Tongue (tissue), 3 donors: ENCODE data around the gene SIGLEC6. TPM values are rescaled to one million over a fixed set of nuclear protein-coding genes. Genes with fewer than 3 reads are reported as not detected.

Experiments used
- DNase-seq: peaks from one replicate; pipeline ENCODE4 v3.0.0-alpha.2; 2015
- small RNA-seq: library from RNA; depleted of rRNA; stranded (forward); fragments of <200 nt; gene quantifications from one replicate; pipeline ENCODE3, GENCODE V24; 2014; ENCODE audit warnings: low replicate concordance
- total RNA-seq: library from RNA; depleted of rRNA; stranded (reverse); fragments of >200 nt; gene quantifications from one replicate; pipeline ENCODE4 v1.2.3, GENCODE V29; 2014

Gene SIGLEC6
- total RNA-seq, 1 donor from 2014 or later, result not detected

DNA sequence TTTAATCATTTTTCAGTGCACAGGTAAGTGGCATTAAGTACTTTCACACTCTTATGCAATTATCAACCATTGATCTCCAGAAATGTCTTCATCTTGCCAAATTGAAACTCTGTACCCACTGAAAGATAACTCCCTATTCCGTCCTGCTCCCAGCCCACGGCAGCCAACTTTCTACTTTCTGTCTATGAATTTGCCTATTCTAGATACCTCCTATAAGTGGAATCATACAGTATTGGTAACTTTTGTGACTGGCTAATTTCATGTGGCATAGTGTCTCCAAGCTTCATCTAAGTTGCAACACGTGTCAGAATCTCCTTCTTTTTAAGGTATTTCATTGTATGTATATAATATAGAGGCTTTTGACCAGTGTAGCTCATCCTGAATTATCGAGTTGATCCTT lies 58.9 kb downstream of the SIGLEC6 start:
- DNase-seq, result no peak

DNA sequence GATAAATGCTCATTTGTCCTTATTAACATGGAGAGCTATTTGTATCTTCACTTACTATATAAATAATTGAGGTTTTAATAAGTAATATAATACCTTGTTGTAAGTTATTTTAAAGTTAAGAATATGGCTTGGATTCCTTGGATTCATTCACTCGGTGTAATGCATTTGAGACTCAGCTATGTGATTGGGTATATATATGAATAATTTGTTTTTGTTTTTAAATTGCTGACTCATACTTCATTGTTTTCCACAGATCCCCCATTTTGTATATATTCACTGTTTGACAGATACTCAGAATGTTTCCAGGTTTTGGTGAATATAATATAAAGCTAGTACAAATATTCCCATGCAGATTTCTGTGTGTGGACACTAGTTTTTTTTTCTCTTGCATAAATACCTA lies 59.9 kb downstream of the SIGLEC6 start:
- DNase-seq, result no peak

GRCh38 chr19:51470966-51471365 lies 60.5 kb downstream of the SIGLEC6 start:
- no peak for DNase-seq

DNA sequence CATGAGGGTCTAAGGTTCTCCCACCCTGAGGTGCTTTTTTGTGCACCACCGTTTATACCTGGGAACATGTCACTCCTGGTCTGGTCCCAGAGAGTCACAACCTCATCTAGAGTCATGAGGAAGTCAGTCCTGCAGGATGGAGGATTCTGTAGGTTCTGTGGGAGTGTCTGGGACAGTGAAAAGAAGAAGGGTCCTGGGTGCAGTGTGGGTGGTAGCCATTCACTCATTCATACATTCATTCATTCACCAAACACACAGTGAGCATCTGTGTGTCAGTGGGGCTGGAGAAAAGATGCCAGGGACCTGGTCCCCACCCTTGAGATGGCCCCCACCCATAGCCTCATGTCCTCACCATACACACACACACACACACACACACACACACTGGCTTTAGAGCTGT lies 61.8 kb downstream of the SIGLEC6 start:
- no peak for DNase-seq

DNA sequence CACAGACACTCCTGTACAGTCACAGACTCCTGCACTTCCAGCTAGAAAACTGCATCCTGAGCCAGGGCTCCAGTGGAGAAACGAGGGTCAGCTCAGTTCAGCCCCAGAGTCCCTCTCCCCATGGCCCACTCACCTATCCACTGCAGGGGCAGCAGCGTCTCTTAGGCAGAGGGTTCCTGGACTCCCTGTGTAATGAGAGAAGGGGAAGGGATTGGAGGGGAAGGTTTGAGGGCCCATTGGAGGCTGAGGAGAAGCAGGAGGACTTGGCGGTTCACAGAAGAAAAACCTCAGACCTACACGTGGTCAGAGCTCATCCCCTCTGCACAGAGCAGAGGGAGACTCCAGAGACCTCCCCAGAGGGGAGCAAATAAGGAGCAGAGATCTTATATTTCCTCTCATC lies 62.3 kb downstream of the SIGLEC6 start:
- DNase-seq, result no peak

DNA sequence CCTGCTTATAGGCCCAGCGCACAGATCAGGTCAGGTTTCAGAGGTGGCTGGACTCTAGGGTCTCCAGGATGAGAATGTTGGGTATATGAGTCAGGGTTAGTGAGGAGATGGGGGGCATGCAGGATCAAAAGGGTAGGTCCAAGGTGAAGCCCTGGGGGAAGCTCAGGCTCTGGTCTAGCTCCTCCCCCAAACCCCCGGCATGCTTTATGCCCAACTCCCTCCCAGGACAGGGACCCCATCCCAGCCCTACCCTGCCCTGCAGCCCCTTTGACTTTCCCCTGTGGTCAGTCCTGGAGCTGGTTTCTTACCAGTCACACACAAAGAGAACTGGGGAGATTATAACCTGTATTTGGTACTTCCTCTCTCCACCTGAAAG lies 62.9 kb downstream of the SIGLEC6 start:
- DNase-seq, result no peak

DNA sequence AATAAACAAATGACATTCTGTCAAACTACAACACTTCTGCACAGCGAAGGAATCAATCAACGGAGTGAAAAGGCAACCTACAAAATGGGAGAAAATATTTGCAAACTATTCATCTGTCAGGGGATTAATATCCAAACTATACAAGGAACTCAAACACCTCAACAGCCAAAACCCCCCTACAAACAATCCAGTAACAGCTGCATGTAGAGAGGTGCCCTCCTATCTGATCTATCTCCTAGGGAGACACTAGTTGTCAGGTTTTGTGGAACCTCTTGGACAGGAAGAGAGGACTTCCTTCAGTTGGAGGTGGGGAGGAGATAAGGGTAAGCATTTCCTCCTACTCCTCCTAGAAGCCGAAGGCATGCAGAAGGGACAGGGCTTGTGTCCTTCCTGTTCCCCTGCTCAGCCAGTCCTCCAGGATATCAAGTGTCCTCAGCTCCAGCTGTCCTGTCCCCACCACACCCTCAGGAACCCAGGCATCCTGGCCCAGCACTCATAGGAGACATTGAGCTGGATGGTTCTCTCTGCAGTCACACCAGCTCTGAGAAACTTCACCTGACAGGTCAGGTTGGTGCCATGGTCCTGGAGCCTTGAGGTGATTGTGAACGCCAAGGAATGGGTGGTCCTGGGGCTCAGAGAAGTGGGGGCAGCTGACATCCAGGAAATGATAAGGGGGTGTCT lies 63.5 kb downstream of the SIGLEC6 start:
- DNase-seq, result no peak

Small RNAs within 50 kb of the gene (small RNA-seq; reads per million reads assigned to genes)
- not detected for gene AC020914.3

Other genes starting within 250 kb of the SIGLEC6 start
- gene IGLON5, start 220.0 kb downstream of the SIGLEC6 start, total RNA-seq, result 0.10 TPM
- 2.5 TPM for gene VSIG10L, start 189.5 kb downstream of the SIGLEC6 start, total RNA-seq
- gene ETFB, start 165.3 kb downstream of the SIGLEC6 start, total RNA-seq, result 71.3 TPM
- not detected for gene CLDND2, start 162.7 kb downstream of the SIGLEC6 start, total RNA-seq
- gene NKG7, start 159.0 kb downstream of the SIGLEC6 start, total RNA-seq, result 2.3 TPM
- gene LIM2, start 143.7 kb downstream of the SIGLEC6 start, total RNA-seq, result not detected
- not detected for gene C19orf84, start 141.1 kb downstream of the SIGLEC6 start, total RNA-seq
- gene SIGLEC10, start 114.0 kb downstream of the SIGLEC6 start, total RNA-seq, result 2.1 TPM
- not detected for gene SIGLEC8, start 73.2 kb downstream of the SIGLEC6 start, total RNA-seq
- gene CEACAM18, start 53.1 kb downstream of the SIGLEC6 start, total RNA-seq, result not detected
- gene SIGLEC12, start 29.9 kb downstream of the SIGLEC6 start, total RNA-seq, result not detected
- gene ZNF175, start 39.6 kb upstream of the SIGLEC6 start, total RNA-seq, result 10.9 TPM
- gene SIGLEC5, start 98.7 kb upstream of the SIGLEC6 start, total RNA-seq, result not detected
- 0.21 TPM for gene SIGLEC14, start 115.2 kb upstream of the SIGLEC6 start, total RNA-seq
- 6.9 TPM for gene SPACA6, start 161.7 kb upstream of the SIGLEC6 start, total RNA-seq
- gene HAS1, start 192.3 kb upstream of the SIGLEC6 start, total RNA-seq, result 0.72 TPM
- gene FPR1, start 220.2 kb upstream of the SIGLEC6 start, total RNA-seq, result 1.8 TPM
- 0.51 TPM for gene FPR2, start 229.5 kb upstream of the SIGLEC6 start, total RNA-seq